Heart right ventricle (tissue), 16 donors: ENCODE data around the gene MVK. TPM values are rescaled to one million over a fixed set of nuclear protein-coding genes. Genes with fewer than 3 reads are reported as not detected.

Source experiments
- ATAC-seq, 8 donors: fragments of 200-7000 bp; cut with Tn5 transposase; one replicate each; pipeline ENCODE4 v1.9.1; 2020; ENCODE audit warnings: mild to moderate bottlenecking in 8 of 8, moderate library complexity in 8 of 8, moderate number of reproducible peaks in 1 of 8
- DNase-seq, 2 donors: peaks; one replicate each; pipeline ENCODE4 v3.0.0-alpha.2; 2020
- H3K27ac ChIP-seq, 10 donors: fragments of 200-600 bp; sonication (generic) in 2 of 10; one replicate each; pipeline versions ENCODE4 v1.5.0 to v1.8.0; 2020 to 2022; ENCODE audit warnings: mild to moderate bottlenecking in 3 of 10
- H3K27me3 ChIP-seq, 7 donors: fragments of 200-600 bp; one replicate each; pipeline ENCODE4 v1.8.0; 2021 to 2022; ENCODE audit warnings: mild to moderate bottlenecking in 2 of 7
- H3K36me3 ChIP-seq, 9 donors: fragments of 200-600 bp; sonication (generic) in 1 of 9; one replicate each; pipeline versions ENCODE4 v1.5.0 to v1.8.0; 2020 to 2022; ENCODE audit warnings: mild to moderate bottlenecking in 2 of 9
- H3K4me1 ChIP-seq, 9 donors: fragments of 200-600 bp; sonication (generic) in 1 of 9; one replicate each; pipeline versions ENCODE4 v1.5.0 to v1.8.0; 2020 to 2022; ENCODE audit warnings: mild to moderate bottlenecking in 4 of 9
- H3K4me3 ChIP-seq, 10 donors: fragments of 200-600 bp; sonication (generic) in 2 of 10; one replicate each; pipeline versions ENCODE4 v1.5.0 to v1.8.0; 2020 to 2022; ENCODE audit warnings: mild to moderate bottlenecking in 7 of 10, moderate library complexity in 2 of 10
- H3K9me3 ChIP-seq, 11 donors: fragments of 200-600 bp in 10 of 11; sonication (generic) in 2 of 11; one replicate each; pipeline versions ENCODE4 v1.5.0 to v1.8.0; 2013 to 2022; ENCODE audit warnings: mild to moderate bottlenecking in 2 of 11, control low read depth in 1 of 11, moderate library complexity in 1 of 11
- CTCF ChIP-seq, 9 donors: fragments of 200-600 bp; sonication (generic) in 2 of 9; IDR thresholded peaks; one replicate each; pipeline versions ENCODE4 v1.5.0 to v1.8.0; 2021 to 2022; ENCODE audit warnings: antibody characterized with exemption in 9 of 9, mild to moderate bottlenecking in 5 of 9, moderate library complexity in 1 of 9
- WGBS, 2 donors: extraction: QIAGEN DNeasy Blood & Tissue Kit; methylation state at CpG; one replicate each; pipeline ENCODE4 v1.1.7; 2013; ENCODE audit warnings: inconsistent platforms in 1 of 2; 5-methylcytosine and 5-hydroxymethylcytosine counted together
- intact Hi-C, 10 donors: fragments of 100-400 bp; cut with DNase I; formaldehyde crosslinking; loops; one replicate each; pipeline versions ENCODE4 v1.11.1 to v1.14.2; 2022
- polyA plus RNA-seq, 2 donors: library from polyadenylated mRNA; stranded (reverse); fragments of 200-250 nt; gene quantifications; one replicate each; pipeline ENCODE4 v1.2.3, GENCODE V29; 2013
- total RNA-seq, 10 donors: library from RNA; stranded (reverse); fragmentation: NEBNext Ultra II Directional in 3 of 10; extraction: Animal tissue kit (Norgen Biotek cat#: 25700) in 3 of 10; gene quantifications; one replicate each; pipeline versions ENCODE4 v1.2.1 to v1.2.4, GENCODE V29; 2021 to 2023
- donor health status: Arrhythmogenic right ventricular cardiomyopathy.
- donor health status: ischemic (EF 13 %, LVEDD 7.1; RV severe dilation, severe dysfunction).
- donor health status: healthy with polysubstance abuse.
- donor health status: DM: no; HTN: yes; CAD: no.
- donor health status: DM: no; HTN: no; CAD: no.
- donor health status: ischemic (EF 25% LVEDD 6.9; RV normal size, moderate dysfunction).
- donor health status: ischemic (EF 25% LVEDD 5.7; RV mildly dilated, moderate dysfunction).
- donor health status: healthy.
- donor health status: DM: yes; HTN: yes; CAD: no.
- donor health status: Ischemic cardiomyopathy.
- donor health status: ischemic (EF 35%, LVEDD 5.7; RV mildly dilated, moderate dysfunction).
- donor health status: nonischemic (EF 11% LVEDD 7.7; RV severe dilation, severe dysfunction).
- donor health status: DM: yes; HTN: yes; CAD: no.
- donor health status: PGD.
- donor health status: ischemic (EF 29% LVEDD 5.4; RV normal size, mild dysfunction).
- donor health status: nonischemic (EF 23%, LVEDD 6.1; RV moderate dilation, normal function).

MVK gene
- total and polyA plus RNA-seq, 12 donors, result 7.9 to 18.1 (median 9.3) TPM

GRCh38 chr12:109527489-109528123 is 46.0 kb upstream of the MVK start:
- no peak overlapping the region for H3K4me3 ChIP-seq
- no peak for TF ChIP-seq CTCF (IDR thresholded peaks at IDR 0.05)
- H3K9me3 ChIP-seq, result no peaks in the 10 kb centered on the region
- H3K4me1 ChIP-seq, result peaks cover 0 to 25% (median 8%) of the 10 kb centered on the region in 9 donors
- ATAC-seq (no peak), DNase-seq (no peak)
- 86 to 91% methylated on average over 8 of the region's 8 CpGs for WGBS, 2 donors
- no peaks in the 10 kb centered on the region for H3K27me3 ChIP-seq
- H3K36me3 ChIP-seq, result peaks cover 0 to 100% (median 63%) of the 10 kb centered on the region in 9 donors
- intact Hi-C loops, result loop anchor here in 1 of 10 donors (10.0 kb wide), 1 partner anchor 47 kb away; the partner anchor contains the start of genes MMAB and MVK
- H3K27ac ChIP-seq, result no peak overlapping the region

GRCh38 chr12:109529691-109530640 is 43.6 kb upstream of the MVK start:
- ATAC-seq, result peak in 2 of 8 donors; percentile 21 to 46
- H3K4me3 ChIP-seq, result no peak overlapping the region
- peaks cover 0 to 100% (median 53%) of the 10 kb centered on the region in 9 donors for H3K36me3 ChIP-seq
- 65 to 72% methylated on average over 19 of the region's 19 CpGs for WGBS, 2 donors
- no peak for DNase-seq
- no peak overlapping the region for H3K27ac ChIP-seq
- no peak for TF ChIP-seq CTCF (IDR thresholded peaks at IDR 0.05)
- peaks cover 0 to 10% (median 0%) of the 10 kb centered on the region in 9 donors for H3K4me1 ChIP-seq
- intact Hi-C loops, result loop anchor here in 1 of 10 donors (10.0 kb wide), 1 partner anchor 45 kb away; the partner anchor contains the start of genes MMAB and MVK
- no peaks in the 10 kb centered on the region for H3K27me3 ChIP-seq
- no peaks in the 10 kb centered on the region for H3K9me3 ChIP-seq

- H3K9me3 ChIP-seq, result no peaks in the 10 kb centered on the region
- intact Hi-C loops, result no loop called here
- DNase-seq, result no peak
- no peak overlapping the region for H3K27ac ChIP-seq
- peaks cover 0 to 100% (median 43%) of the 10 kb centered on the region in 9 donors for H3K36me3 ChIP-seq
- WGBS, 2 donors, result 38 to 39% methylated on average over 2 of the region's 2 CpGs
- no peak for ATAC-seq
- peaks cover 0 to 10% (median 0%) of the 10 kb centered on the region in 9 donors for H3K4me1 ChIP-seq
- no peaks in the 10 kb centered on the region for H3K27me3 ChIP-seq
- no peak for TF ChIP-seq CTCF (IDR thresholded peaks at IDR 0.05)
- no peak overlapping the region for H3K4me3 ChIP-seq
Observed at GRCh38 chr12:109531411-109531810, 42.2 kb upstream of the MVK start.

GRCh38 chr12:109532721-109533486 is 40.7 kb upstream of the MVK start:
- Histone ChIP-seq H3K4me3 (no peak overlapping the region), H3K27me3 (no peaks in the 10 kb centered on the region), H3K36me3 (peaks cover 0 to 98% (median 29%) of the 10 kb centered on the region in 9 donors), H3K27ac (no peak overlapping the region), H3K4me1 (peaks cover 0 to 10% (median 0%) of the 10 kb centered on the region in 9 donors), H3K9me3 (no peaks in the 10 kb centered on the region)
- ATAC-seq (peak in 2 of 8 donors; percentile 13 to 16), DNase-seq (no peak)
- 89 to 95% methylated on average over 24 of the region's 24 CpGs for WGBS, 2 donors
- intact Hi-C loops, result no loop called here
- no peak for TF ChIP-seq CTCF (IDR thresholded peaks at IDR 0.05)
